HG03469 (cell line): ENCODE measurements around the gene NPL.

Source experiments
- ATAC-seq: cut with Tn5 transposase; IDR thresholded peaks from one replicate; pipeline ENCODE4 v1.9.1; 2021; ENCODE audit warnings: mild to moderate bottlenecking, moderate library complexity, moderate number of reproducible peaks; ENCODE audit not compliant: unreplicated experiment

The NPL gene

GRCh38 chr1:182777386-182777785, 12.2 kb upstream of the NPL start:
- ATAC-seq = no peak

GRCh38 chr1:182778862-182779261, 10.7 kb upstream of the NPL start:
- ATAC-seq = no peak

GRCh38 chr1:182779530-182779929, 10.0 kb upstream of the NPL start:
- ATAC-seq = no peak

- no peak for ATAC-seq
These were observed 7.6 kb upstream of the NPL start for GRCh38 chr1:182781841-182782586.

- no peak for ATAC-seq
These were observed 7.0 kb upstream of the NPL start for GRCh38 chr1:182782587-182782913.

GRCh38 chr1:182783068-182783467, 6.5 kb upstream of the NPL start:
- no peak for ATAC-seq

GRCh38 chr1:182784556-182785171, 4.9 kb upstream of the NPL start:
- ATAC-seq = no peak

- no peak for ATAC-seq
These were observed 4.4 kb upstream of the NPL start for GRCh38 chr1:182785181-182785580.

GRCh38 chr1:182786223-182786994, 3.2 kb upstream of the NPL start:
- ATAC-seq = no peak

- no peak for ATAC-seq
These were observed 2.6 kb upstream of the NPL start for GRCh38 chr1:182786995-182787324.

- ATAC-seq = no peak
These were observed 2.0 kb downstream of the NPL start for GRCh38 chr1:182791281-182792179.

GRCh38 chr1:182794091-182794490, 4.5 kb downstream of the NPL start:
- no peak for ATAC-seq

GRCh38 chr1:182794676-182795201, 5.2 kb downstream of the NPL start:
- no peak for ATAC-seq

- ATAC-seq = no peak
These were observed 6.1 kb downstream of the NPL start for GRCh38 chr1:182795563-182796228.

- no peak for ATAC-seq
These were observed 12.6 kb downstream of the NPL start for GRCh38 chr1:182802006-182802803.

GRCh38 chr1:182803846-182804245, 14.3 kb downstream of the NPL start:
- no peak for ATAC-seq

GRCh38 chr1:182806015-182806678, 16.6 kb downstream of the NPL start:
- ATAC-seq = no peak

- ATAC-seq = no peak
These were observed 18.3 kb downstream of the NPL start for GRCh38 chr1:182807907-182808306.

GRCh38 chr1:182809414-182809957, 19.9 kb downstream of the NPL start:
- no peak for ATAC-seq
